HG03439 (cell line): ENCODE data around the gene MICOS13.

Source experiments
- ATAC-seq: cut with Tn5 transposase; IDR thresholded peaks from one replicate; pipeline ENCODE4 v1.9.1; 2021; ENCODE audit warnings: mild to moderate bottlenecking, moderate library complexity; ENCODE audit not compliant: unreplicated experiment

Gene MICOS13, protein sequence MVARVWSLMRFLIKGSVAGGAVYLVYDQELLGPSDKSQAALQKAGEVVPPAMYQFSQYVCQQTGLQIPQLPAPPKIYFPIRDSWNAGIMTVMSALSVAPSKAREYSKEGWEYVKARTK

GRCh38 chr19:5680437-5681368, at the start of gene MICOS13, which contains the start of gene HSD11B1L:
MICOS13 (minus strand) TSS chr19:5680516; CDS start chr19:5680486, 30 bp downstream.
HSD11B1L (plus strand) TSS chr19:5681027; CDS start chr19:5684833, 3,806 bp downstream.
- ATAC-seq = peak; percentile 86

- ATAC-seq = no peak
Measured at GRCh38 chr19:5727453-5728050, 47.2 kb upstream of the MICOS13 start.

DNA sequence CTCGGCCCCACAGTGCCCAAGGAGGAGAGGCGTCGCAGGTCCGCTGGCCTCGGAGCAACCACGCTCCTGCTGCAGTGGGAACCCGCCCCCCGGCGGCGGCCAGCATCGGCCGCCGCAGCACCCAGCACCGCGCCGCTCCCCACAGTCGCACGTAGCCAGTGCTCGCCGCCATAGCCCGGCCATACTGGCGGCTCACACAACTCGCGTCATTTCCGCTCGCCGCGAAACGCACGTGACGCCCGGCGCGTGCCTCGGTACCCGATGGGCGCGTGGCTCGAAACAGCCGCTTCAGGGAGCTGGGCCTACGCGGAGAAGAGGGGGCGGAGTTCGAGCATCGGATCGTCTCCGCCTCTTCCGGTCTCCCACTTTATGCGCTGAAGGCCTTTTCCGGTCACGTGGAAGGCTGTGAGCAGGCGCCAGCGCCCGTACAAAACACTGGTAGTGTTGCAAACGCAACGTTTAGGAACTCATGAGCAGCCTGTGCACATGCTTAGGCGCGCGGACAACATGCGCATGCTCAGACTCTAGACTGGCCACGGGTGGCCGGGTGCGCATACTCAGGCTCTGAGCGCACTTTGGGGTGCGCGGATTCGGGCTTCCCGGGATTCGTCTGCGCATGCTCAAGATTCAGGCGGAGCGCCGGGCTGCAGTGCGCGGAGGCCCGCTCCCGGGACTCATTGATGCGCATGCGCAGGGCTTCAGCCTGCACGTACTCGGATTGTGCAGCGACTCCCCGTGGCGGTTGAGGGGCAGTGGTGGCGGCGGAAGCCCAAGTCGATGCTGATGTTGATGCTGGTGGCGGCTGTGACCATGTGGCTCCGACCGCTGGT, 39.9 kb upstream of the MICOS13 start, which contains the start of the genes CATSPERD and LONP1:
CATSPERD (plus strand) TSS at position 677 of the 830 bp plus-strand sequence; CDS start at position 778, 101 bp downstream.
LONP1 (minus strand) TSS at position 186 of the 830 bp plus-strand sequence; CDS start at position 172, 14 bp downstream.
- peak; percentile 89 for ATAC-seq

GRCh38 chr19:5719274-5719960, 39.1 kb upstream of the MICOS13 start:
- peak; percentile 5 for ATAC-seq

DNA sequence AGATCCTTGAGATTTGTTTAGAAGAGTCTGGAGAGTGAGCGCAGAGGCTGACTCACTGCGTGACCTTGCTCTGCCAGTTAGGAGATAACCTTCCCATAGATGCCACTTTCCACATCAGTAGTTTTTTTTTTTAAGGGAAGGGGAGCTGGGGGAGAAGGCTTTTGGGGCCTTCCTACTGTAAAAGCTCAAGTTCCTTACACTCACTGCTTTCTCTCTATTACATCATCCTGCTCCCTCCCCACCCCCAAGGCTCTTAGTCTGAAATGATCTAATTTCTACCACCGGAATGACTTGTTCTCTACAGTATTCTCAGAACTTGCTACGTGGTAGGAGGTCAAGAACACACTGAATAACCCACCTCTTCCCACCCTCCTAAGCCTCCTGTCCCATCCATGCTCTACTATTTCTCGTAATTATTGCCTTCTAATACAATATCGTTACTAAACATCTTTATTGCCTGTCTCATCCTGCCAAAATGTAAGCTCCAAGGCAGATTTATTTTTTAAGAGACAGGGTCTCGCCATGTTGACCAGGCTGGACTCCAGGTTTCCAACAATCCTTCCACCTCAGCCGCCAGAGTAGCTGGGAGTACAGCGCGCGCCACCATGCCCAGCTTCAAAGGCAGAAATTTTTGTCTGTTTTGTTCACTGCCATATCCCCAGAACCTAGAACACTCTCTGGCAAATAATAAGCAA, 38.4 kb upstream of the MICOS13 start:
- no peak for ATAC-seq

DNA sequence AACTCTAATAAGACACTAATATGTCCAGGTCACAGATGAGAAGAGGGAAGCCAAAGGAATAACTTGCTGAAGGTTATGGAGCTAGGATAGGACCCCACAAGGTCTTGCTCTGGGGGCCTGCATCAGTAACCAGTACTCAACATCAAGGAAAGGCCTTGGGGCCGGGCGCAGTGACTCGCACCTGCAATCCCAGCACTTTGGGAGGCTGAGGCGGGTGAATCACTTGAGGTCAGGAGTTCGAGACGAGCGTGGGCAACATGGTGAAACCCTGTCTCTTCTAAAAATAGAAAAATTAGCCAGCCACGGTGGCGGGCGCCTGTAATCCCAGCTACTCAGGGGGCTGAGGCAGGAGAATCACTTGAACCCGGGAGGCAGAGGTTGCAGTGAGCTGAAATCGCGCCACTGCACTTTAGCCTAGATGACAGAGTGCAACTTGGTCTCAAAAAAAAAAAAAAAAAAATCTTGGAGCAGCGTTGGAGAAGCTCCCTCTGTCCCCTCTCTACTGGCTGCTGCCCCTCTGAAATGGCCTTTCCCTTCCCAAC, 37.8 kb upstream of the MICOS13 start:
- no peak for ATAC-seq

- ATAC-seq = no peak
Measured at GRCh38 chr19:5717215-5717935, 37.1 kb upstream of the MICOS13 start.

GRCh38 chr19:5714816-5715215, 34.5 kb upstream of the MICOS13 start:
- no peak for ATAC-seq

DNA sequence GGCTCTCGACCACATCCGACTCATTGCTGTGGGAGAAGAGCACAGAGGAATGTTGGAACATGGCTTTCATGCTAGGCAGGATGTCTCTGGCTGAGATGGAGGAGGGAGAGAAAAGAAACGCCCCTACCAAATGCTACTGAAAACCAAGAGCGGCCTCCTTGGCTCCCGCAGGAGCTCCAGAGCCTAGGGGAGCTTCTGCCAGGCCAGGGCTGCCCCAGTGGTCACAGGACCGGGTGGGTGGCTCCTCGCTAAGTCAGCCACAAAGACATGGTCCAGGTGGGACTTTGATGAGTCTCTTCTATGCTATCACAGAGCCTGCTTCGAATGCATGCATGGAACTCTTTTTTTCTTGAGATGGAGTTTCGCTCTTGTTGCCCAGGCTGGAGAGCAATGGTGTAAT, 32.9 kb upstream of the MICOS13 start:
- no peak for ATAC-seq

- ATAC-seq = no peak
Measured at GRCh38 chr19:5711713-5712161, 31.4 kb upstream of the MICOS13 start.

- ATAC-seq = no peak
Measured at GRCh38 chr19:5711025-5711424, 30.7 kb upstream of the MICOS13 start.

GRCh38 chr19:5707576-5708575, 27.6 kb upstream of the MICOS13 start:
- ATAC-seq = no peak

DNA sequence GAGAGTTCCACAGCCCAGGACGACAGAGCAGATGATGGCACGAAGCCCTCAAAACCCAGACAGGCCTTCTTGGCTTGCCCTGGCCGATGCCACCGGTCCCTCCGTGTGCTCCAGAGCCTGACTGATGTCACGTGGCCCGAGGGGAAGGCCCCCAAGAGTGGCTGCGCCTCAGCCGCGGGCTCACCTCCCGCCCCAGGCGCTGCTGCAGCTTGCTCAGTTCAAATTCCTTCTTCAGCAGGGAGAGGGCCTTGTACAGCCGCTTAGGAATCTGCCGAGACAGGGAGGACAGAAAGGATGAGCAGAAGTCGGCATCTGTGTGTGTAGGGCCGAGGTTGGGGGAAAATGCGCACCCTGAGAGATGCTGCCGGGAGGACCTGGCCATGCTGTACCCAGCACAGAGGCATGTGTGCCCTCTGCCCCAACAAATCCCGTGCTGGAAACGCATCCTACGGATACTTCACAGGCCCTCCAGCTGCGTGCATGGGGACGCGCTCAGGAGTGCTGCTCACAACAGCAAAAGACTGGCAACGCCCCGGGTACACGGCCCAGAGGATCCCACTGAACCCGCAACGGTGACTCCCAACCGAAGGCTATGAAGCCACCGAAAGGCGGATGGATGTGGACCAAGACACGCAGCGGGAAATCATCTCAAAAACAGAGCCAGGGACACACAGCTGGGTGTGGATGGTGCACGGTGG, 26.7 kb upstream of the MICOS13 start:
- ATAC-seq = no peak

DNA sequence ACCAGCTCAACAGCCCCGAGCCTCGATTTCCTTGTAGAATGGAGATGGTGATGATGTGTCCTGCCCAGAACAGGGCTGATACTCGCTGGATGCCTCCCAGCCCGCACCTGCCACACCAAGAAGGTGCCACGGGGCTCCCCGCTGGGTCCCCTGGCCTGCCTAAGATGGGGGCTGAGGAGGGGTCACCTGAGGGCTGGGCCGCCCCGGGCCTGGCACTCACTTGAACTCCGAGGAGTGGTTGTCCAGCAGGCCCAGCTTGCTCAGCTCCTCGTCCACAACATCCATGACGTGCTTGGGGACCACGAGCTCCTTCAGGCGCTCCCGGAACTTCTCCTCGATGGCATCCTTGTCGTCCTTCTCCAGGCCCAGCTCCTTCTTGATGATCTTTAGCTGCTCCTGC, 25.2 kb upstream of the MICOS13 start:
- no peak for ATAC-seq

GRCh38 chr19:5703819-5704818, 23.8 kb upstream of the MICOS13 start:
- no peak for ATAC-seq
